ENCODE measurements around the gene AGBL4.

The AGBL4 gene

DNA sequence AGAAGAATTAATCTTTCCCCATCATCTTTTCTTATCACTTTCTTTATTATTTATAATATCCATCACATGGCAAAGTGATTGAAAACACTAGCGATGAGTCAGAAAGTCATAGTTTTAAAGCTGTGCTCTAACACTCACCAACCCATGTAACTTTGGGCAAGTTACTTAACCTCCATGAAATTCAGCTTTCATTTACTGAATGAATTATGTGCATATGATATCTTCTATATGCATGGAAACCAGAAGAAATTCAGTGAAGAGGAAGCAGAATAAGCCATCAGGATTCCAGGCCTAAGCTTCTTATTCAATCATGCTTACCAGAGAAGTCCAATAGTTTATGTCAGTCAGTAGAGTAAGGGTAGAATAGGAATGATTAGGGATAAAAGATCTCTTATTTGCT, 300.1 kb downstream of the AGBL4 start:
- no peak for DNase-seq (ENCODE audit: extremely low read depth in 1 of 2, low read depth in 1 of 2)

DNA sequence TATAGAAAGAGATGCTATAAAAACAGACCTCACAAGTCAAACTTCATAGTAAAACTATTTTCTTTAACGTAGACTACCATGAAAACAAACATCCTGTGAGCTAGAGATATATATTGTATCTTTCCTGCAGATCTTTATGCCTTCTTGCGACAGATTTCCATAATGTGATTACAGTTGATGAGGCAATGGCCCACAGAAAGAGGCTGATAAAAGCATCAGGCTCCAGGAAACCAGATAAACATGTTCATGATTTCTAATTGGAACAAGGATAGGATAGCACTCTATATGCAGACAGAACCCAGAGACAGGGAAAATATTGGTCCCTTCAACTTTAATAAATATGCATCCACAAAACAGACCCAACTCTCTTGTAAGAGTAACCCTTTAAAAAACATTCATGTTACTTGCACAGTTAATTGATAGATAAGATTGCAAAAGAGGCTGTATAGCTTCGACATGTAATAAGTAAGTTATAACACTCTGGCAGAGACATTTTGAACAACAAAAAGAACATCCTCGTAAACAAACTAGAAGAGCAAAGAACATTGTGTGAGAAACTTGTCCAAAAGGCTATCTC, 329.4 kb downstream of the AGBL4 start:
- no peak for DNase-seq (ENCODE audit: extremely low read depth in 1 of 2, low read depth in 1 of 2)

- no peak for DNase-seq (ENCODE audit: extremely low read depth in 1 of 2, low read depth in 1 of 2)
Measured at GRCh38 chr1:49686107-49686506, 337.6 kb downstream of the AGBL4 start.

DNA sequence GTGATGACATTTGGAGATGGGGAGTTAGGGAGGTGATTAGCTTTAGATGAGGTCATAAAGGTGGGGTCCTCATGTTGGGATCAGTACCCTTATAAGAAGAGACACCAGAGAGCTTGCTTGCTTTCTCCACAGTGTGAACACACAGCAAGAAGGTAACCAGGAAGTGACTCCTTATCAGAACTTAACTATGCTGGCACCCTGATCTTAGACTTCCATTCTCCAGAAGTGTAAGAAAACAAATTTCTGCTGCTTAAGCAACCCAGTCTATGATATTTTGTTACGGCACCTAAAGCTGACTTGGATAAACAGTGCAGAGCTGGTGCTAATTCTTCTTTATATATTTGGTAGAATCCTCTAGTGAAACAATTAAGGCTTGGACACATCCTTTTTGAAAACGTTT, 346.0 kb downstream of the AGBL4 start:
- DNase-seq (ENCODE audit: extremely low read depth in 1 of 2, low read depth in 1 of 2) = no peak

DNA sequence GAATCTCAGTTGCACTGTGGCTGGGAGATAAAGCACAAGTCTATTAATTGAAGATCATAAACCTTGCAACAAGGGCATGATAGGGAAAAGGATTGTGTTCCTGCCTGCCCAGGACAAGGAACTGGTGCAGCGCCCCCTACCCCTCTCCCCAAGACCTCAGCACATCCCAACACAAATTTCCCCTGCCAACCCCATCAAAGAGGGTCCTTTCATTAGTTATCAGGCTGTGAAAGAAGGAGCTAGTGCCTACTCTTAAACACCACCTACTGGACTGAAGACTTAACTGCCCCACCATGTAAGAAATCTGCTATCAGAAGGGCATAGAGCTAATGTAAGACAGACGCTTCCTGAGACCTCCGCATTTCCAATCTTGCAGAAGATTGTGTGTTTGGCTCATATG, 372.6 kb downstream of the AGBL4 start:
- no peak for DNase-seq (ENCODE audit: extremely low read depth in 1 of 2, low read depth in 1 of 2)

GRCh38 chr1:49630156-49630555, 393.6 kb downstream of the AGBL4 start:
- DNase-seq (ENCODE audit: extremely low read depth in 1 of 2, low read depth in 1 of 2) = no peak

- no peak for DNase-seq (ENCODE audit: extremely low read depth in 1 of 2, low read depth in 1 of 2)
Measured at GRCh38 chr1:49627781-49628180, 396.0 kb downstream of the AGBL4 start.

- DNase-seq (ENCODE audit: extremely low read depth in 1 of 2, low read depth in 1 of 2) = no peak
Measured at GRCh38 chr1:49626472-49626871, 397.3 kb downstream of the AGBL4 start.

DNA sequence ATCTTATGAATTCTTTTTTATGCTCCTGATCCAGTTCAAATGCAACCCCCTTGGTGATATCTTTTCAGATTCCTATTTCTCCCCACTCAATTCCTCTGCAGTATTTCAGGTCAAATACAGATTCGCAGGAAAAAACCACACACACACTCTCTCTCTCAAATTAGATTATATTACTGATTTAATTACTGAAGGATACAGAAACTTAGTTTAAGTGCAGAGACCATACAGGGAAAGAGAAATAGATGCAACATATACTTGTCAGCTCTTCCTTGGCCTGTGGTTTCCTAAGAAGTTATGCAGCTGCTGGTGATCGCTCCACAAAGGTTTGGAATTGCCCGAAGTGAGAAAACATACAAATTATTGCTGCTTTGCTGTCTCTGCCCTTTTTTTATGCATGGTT, 400.9 kb downstream of the AGBL4 start:
- no peak for DNase-seq (ENCODE audit: extremely low read depth in 1 of 2, low read depth in 1 of 2)

- no peak for DNase-seq (ENCODE audit: extremely low read depth in 1 of 2, low read depth in 1 of 2)
Measured at GRCh38 chr1:49606082-49606481, 417.7 kb downstream of the AGBL4 start.

GRCh38 chr1:49597436-49597835, 426.3 kb downstream of the AGBL4 start:
- no peak for DNase-seq (ENCODE audit: extremely low read depth in 1 of 2, low read depth in 1 of 2)

GRCh38 chr1:49576327-49576901, 447.3 kb downstream of the AGBL4 start:
- no peak for DNase-seq (ENCODE audit: extremely low read depth in 1 of 2, low read depth in 1 of 2)

GRCh38 chr1:49556676-49557234, 467.0 kb downstream of the AGBL4 start:
- no peak for DNase-seq (ENCODE audit: extremely low read depth in 1 of 2, low read depth in 1 of 2)

DNA sequence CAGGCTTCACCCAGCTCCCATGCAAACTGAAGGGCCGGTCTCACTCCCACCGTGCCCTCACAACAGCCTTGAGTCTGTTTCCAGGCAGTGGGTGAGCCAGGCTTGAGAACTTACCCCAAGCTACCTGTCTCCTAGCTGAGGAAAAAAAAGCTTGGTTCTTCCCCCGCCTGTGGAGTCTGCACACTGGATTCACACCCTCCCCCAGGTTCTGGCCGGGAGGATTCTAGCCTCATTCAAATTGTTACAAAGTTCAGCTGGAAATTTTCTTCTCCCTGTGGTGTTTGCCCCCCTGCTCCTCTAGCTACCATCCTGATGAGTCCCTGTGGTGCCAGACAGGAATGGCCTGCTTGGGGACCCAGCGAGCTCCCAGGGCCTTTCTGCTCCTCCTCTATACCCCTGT, 471.7 kb downstream of the AGBL4 start:
- no peak for DNase-seq (ENCODE audit: extremely low read depth in 1 of 2, low read depth in 1 of 2)

DNA sequence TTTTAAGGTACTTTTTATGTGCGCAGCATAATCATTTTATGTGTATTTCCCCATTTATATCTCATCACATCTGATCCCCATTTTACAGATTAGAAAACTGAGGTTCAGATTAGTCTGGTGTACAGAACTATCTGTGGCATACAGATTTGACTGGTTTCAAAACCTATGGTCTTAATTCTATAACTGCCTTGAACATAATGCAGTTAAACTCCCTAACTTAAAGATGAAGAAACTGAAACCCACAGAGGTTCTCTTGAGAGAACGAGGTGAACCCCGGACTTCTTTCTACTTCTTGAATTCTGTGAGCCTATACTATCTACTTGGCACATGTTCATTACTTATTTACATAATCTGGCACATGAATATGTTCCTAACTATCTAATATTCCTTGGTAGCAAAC, 479.1 kb downstream of the AGBL4 start:
- no peak for DNase-seq (ENCODE audit: extremely low read depth in 1 of 2, low read depth in 1 of 2)

GRCh38 chr1:49541096-49541752, 482.5 kb downstream of the AGBL4 start:
- no peak for DNase-seq (ENCODE audit: extremely low read depth in 1 of 2, low read depth in 1 of 2)

DNA sequence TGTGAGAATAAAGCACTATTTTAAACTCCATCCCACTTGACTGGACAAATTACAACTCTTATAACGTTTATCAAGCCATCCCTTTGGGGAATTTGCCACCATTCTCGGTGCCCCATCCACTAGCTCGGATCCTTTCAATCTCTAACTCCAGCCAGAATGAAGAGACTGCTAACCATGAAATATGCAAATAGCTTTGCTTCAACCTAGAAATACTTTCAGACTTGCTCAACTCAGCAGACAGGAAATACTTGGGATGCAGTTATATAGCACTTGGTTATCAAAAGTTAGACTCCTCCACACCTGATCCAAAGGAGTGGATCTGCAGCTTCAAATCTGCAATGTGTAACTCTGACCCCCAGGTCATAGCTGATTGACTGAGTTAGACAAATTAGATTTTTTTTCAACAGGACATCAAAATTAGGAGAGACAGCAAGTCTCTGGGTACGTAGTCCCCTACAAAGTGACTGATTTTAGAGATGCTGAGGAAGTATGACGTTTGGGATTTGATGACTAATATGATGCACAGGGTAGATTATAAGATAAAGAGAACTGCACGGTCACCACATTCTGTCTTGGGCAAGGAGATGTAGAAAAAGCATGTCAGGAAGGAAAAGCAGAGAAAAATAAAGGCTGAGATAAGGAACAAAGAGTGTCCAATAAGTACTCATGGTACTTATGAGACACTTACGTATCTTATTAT, 496.0 kb downstream of the AGBL4 start:
- no peak for DNase-seq (ENCODE audit: extremely low read depth in 1 of 2, low read depth in 1 of 2)

DNA sequence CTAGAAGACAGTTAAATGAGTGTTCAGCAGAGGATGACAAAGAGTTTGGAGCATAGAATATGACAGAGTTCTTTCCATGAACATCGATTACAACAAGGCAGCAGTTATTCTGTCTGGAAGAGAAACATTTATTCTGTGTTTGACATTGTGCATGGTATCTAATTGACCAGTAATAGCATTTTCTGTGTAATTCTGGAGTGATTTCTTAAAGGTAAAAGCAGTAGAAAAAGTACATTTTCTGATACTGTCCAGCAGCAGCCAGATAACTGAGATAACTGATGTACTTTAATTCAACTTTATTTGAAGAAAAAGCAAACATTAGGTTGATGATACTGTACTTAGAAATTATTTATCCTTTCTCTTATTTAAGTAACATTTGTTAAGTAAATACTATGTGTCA, 497.1 kb downstream of the AGBL4 start:
- DNase-seq (ENCODE audit: extremely low read depth in 1 of 2, low read depth in 1 of 2) = no peak

GRCh38 chr1:49523764-49524163, 500.0 kb downstream of the AGBL4 start:
- no peak for DNase-seq (ENCODE audit: extremely low read depth in 1 of 2, low read depth in 1 of 2)

GRCh38 chr1:49466961-49467360, 556.8 kb downstream of the AGBL4 start:
- no peak for DNase-seq (ENCODE audit: extremely low read depth in 1 of 2, low read depth in 1 of 2)

DNA sequence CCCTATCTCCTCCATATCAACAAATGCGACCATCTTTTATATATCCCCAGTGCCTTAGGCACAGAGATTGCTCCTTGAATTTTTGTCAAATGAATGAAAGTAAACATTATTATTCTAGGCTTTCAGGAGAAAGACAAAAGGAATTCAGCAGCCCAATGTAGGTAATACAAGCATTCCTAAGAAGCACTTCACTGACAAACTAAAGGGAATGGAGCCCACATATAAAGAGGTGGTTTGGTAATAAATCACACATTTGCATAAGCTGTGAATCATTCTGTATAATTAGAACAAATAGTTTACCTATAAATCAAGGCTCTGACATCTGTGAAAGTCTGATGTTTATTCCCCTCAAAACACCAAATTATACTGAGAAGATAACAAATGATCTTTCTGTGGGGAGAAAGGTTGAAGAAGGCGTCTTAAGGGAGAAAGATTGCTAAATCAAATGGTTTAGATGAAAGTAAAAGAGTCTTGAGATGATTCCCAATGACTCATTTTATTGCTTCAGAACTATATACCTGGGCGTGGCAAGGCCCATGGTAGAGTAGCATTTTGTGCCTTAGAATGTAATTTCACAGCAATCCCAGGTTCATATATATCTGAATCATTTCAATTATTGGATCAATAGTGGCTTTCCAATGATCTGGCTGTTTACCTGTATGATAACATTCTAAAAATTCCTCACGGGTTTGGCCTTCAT, 558.1 kb downstream of the AGBL4 start:
- no peak for DNase-seq (ENCODE audit: extremely low read depth in 1 of 2, low read depth in 1 of 2)
